Uterus (tissue), 2 donors: ENCODE data around the gene ORMDL2.

Experiments used
- CTCF ChIP-seq, 4 experiments: fragments of 200-600 bp in 2 of 4; fragments of 450-650 bp in 2 of 4; sonication (generic) in 2 of 4; IDR thresholded peaks; one replicate each; pipeline ENCODE4 v1.5.1; 2016 to 2019; ENCODE audit warnings: antibody characterized with exemption in 4 of 4, mild to moderate bottlenecking in 2 of 4, moderate library complexity in 1 of 4
- POLR2A ChIP-seq, 2 donors: fragments of 450-650 bp; IDR thresholded peaks; one replicate each; pipeline ENCODE4 v1.6.1; 2016; ENCODE audit warnings: antibody characterized with exemption in 2 of 2, mild to moderate bottlenecking in 1 of 2, moderate library complexity in 1 of 2

GRCh38 chr12:55831447-55831815 lies 13.6 kb downstream of the ORMDL2 start:
- TF ChIP-seq CTCF (IDR thresholded peaks at IDR 0.05) (no peak), POLR2A (IDR thresholded peaks at IDR 0.05) (no peak)
